GM23338 (cell line): ENCODE data around the gene DYSF. TPM values are rescaled to one million over a fixed set of nuclear protein-coding genes. Genes with fewer than 3 reads are reported as not detected.
"Not testable (repeated sequence)": the region's sequence is repeated elsewhere in the genome, so short reads cannot be mapped to it uniquely, and the experiment has no call there.

Experiments used
- ATAC-seq: fragments of 200-7000 bp; cut with Tn5 transposase; 3 replicates; pipeline ENCODE4 v1.9.1; 2020
- DNase-seq: peaks from one replicate; pipeline ENCODE4 v3.0.0-alpha.2; 2015; ENCODE audit warnings: low spot score
- H2AFZ ChIP-seq: fragments of 200-600 bp; sonication (generic); 2 replicates; pipeline ENCODE4 v1.8.0; 2016; ENCODE audit warnings: antibody characterized with exemption, mild to moderate bottlenecking, moderate library complexity
- H3F3A ChIP-seq: fragments of 200-600 bp; sonication (generic); replicated peaks from 2 replicates; pipeline ENCODE4 v1.8.0; 2017; ENCODE audit warnings: antibody characterized with exemption, mixed run types, low read depth
- H3K27ac ChIP-seq: fragments of 200-600 bp; sonication (generic); 2 replicates; pipeline ENCODE4 v1.6.1; 2016; ENCODE audit warnings: low read depth
- H3K27me3 ChIP-seq: fragments of 200-600 bp; sonication (generic); 2 replicates; pipeline ENCODE4 v1.8.0; 2016; ENCODE audit warnings: mild to moderate bottlenecking, mixed run types, moderate library complexity; ENCODE audit not compliant: insufficient read depth
- H3K36me3 ChIP-seq: fragments of 200-600 bp; sonication (generic); 2 replicates; pipeline ENCODE4 v1.8.0; 2016; ENCODE audit warnings: mild to moderate bottlenecking; ENCODE audit not compliant: insufficient read depth
- H3K4me1 ChIP-seq: fragments of 200-600 bp; sonication (generic); 2 replicates; pipeline ENCODE4 v1.8.0; 2016; ENCODE audit warnings: mild to moderate bottlenecking, moderate library complexity; ENCODE audit not compliant: insufficient read depth
- H3K4me2 ChIP-seq: fragments of 200-600 bp; sonication (generic); 2 replicates; pipeline ENCODE4 v1.7.1; 2017; ENCODE audit warnings: mixed run types
- H3K4me3 ChIP-seq: fragments of 200-600 bp; sonication (generic); 2 replicates; pipeline ENCODE4 v1.6.1; 2016; ENCODE audit warnings: mixed run types
- H3K79me2 ChIP-seq: fragments of 200-600 bp; sonication (generic); replicated peaks from 2 replicates; pipeline ENCODE4 v1.8.0; 2017; ENCODE audit warnings: mild to moderate bottlenecking; ENCODE audit not compliant: insufficient read depth
- H3K9me2 ChIP-seq: fragments of 200-600 bp; sonication (generic); 2 replicates; pipeline ENCODE4 v1.8.0; 2017; ENCODE audit not compliant: insufficient read depth
- H4K20me1 ChIP-seq: fragments of 200-600 bp; sonication (generic); replicated peaks from 2 replicates; pipeline ENCODE4 v1.8.0; 2017; ENCODE audit warnings: mild to moderate bottlenecking; ENCODE audit not compliant: insufficient read depth
- H3K27ac Mint-ChIP-seq: 2 replicates; pipeline ENCODE4 v1.8.0; 2020; ENCODE audit warnings: inconsistent platforms, mild to moderate bottlenecking, moderate library complexity, mixed read lengths
- H3K27me3 Mint-ChIP-seq: 3 replicates; pipeline ENCODE4 v1.8.0; 2022; ENCODE audit warnings: low read depth, mild to moderate bottlenecking, moderate library complexity, mixed read lengths, inconsistent platforms; ENCODE audit not compliant: insufficient read depth, poor library complexity
- H3K36me3 Mint-ChIP-seq: 3 replicates; pipeline ENCODE4 v1.8.0; 2021; ENCODE audit warnings: low read depth, mild to moderate bottlenecking, inconsistent platforms, moderate library complexity, mixed read lengths
- H3K4me1 Mint-ChIP-seq: 3 replicates; pipeline ENCODE4 v1.8.0; 2020; ENCODE audit warnings: mild to moderate bottlenecking, inconsistent platforms, mixed read lengths
- H3K4me3 Mint-ChIP-seq: 3 replicates; pipeline ENCODE4 v1.8.0; 2021; ENCODE audit warnings: moderate library complexity, mild to moderate bottlenecking, inconsistent platforms, mixed read lengths
- H3K9me3 Mint-ChIP-seq: 3 replicates; pipeline ENCODE4 v1.8.0; 2020; ENCODE audit warnings: moderate library complexity, mild to moderate bottlenecking, inconsistent platforms, mixed read lengths
- CREB1 ChIP-seq: fragments of 250-450 bp; sonication (Bioruptor Pico); IDR thresholded peaks from 2 replicates; pipeline ENCODE4 v1.5.0; 2020; ENCODE audit warnings: low read depth, mild to moderate bottlenecking, moderate library complexity
- CTCF ChIP-seq, 2 experiments: fragments of 200-600 bp in 1 of 2; sonication (generic) in 1 of 2; conservative IDR thresholded peaks; 2 replicates each; pipeline versions ENCODE4 v1.5.1 to v1.6.1; 2016 to 2017; ENCODE audit warnings: antibody characterized with exemption in 2 of 2, low read depth in 2 of 2, mild to moderate bottlenecking in 2 of 2, moderate library complexity in 1 of 2
- ETS1 ChIP-seq: IDR thresholded peaks from 2 replicates; pipeline ENCODE4 v1.6.1; 2016; ENCODE audit warnings: antibody characterized with exemption
- EZH2 ChIP-seq: fragments of 200-600 bp; sonication (generic); IDR thresholded peaks from one replicate; pipeline ENCODE4 v1.8.0; 2017; ENCODE audit warnings: antibody characterized with exemption, mild to moderate bottlenecking, low read depth; ENCODE audit not compliant: unreplicated experiment
- EZH2phosphoT487 ChIP-seq: fragments of 200-600 bp; sonication (generic); IDR thresholded peaks from one replicate; pipeline ENCODE4 v1.8.1; 2018; ENCODE audit warnings: antibody characterized with exemption; ENCODE audit not compliant: unreplicated experiment
- JUNB ChIP-seq: IDR thresholded peaks from one replicate; pipeline ENCODE4 v1.6.1; 2016; ENCODE audit warnings: antibody characterized with exemption; ENCODE audit not compliant: unreplicated experiment
- NANOG ChIP-seq: IDR thresholded peaks from 2 replicates; pipeline ENCODE4 v1.6.1; 2016; ENCODE audit warnings: antibody characterized with exemption, borderline replicate concordance
- POLR2AphosphoS5 ChIP-seq: IDR thresholded peaks from 2 replicates; pipeline ENCODE4 v1.6.1; 2016; ENCODE audit warnings: antibody characterized with exemption, low read depth
- REST ChIP-seq: IDR thresholded peaks from one replicate; pipeline ENCODE4 v1.6.1; 2018; ENCODE audit warnings: antibody characterized with exemption; ENCODE audit not compliant: unreplicated experiment
- STAT1 ChIP-seq: IDR thresholded peaks from one replicate; pipeline ENCODE4 v1.6.1; 2016; ENCODE audit warnings: antibody characterized with exemption; ENCODE audit not compliant: unreplicated experiment
- ZNF114 ChIP-seq: fragments of 250-450 bp; sonication (Bioruptor Pico); IDR thresholded peaks from 2 replicates; pipeline ENCODE4 v1.5.0; 2020; ENCODE audit warnings: mild to moderate bottlenecking, moderate library complexity
- ZNF331 ChIP-seq: fragments of 250-450 bp; sonication (Bioruptor Pico); IDR thresholded peaks from 2 replicates; pipeline ENCODE4 v1.5.0; 2020; ENCODE audit warnings: low read depth, mild to moderate bottlenecking, moderate library complexity
- polyA plus RNA-seq: library from polyadenylated mRNA; unstranded; fragments of >200 nt; fragmentation: Nextera tagmentation; extraction: Ambion mirVana; gene quantifications from 2 replicates; pipeline ENCODE4 v1.2.1, GENCODE V29; 2016
- total RNA-seq: library from RNA; depleted of rRNA; stranded (reverse); fragments of >200 nt; shearing (Covaris generic); gene quantifications from 2 replicates; pipeline ENCODE4 v1.2.3, GENCODE V29; 2014

The DYSF gene
- total and polyA plus RNA-seq, 2 experiments from 2014 or later = 7.3 to 21.3 TPM

DNA sequence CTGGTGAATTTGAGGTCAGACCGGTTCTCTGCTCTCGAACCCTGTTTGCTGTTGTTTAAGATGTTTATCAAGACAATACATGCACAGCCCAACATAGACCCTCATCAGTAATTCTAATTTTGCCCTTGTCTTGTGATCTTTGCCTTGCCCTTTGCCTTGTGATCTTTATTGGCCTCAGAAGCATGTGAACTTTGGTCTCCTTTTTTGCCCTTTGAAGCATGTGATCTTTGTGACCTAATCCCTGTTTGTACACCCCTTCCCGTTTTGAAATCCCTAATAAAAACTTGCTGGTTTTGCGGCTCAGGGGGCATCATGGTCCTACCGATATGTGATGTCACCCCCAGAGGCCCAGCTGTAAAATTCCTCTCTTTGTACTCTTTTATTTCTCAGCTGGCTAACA, 8.2 kb upstream of the DYSF start:
- H3K27ac ChIP-seq, H3K79me2 ChIP-seq, H3K4me3 ChIP-seq, H3K4me3 Mint-ChIP-seq, H3K9me3 Mint-ChIP-seq, H3K27ac Mint-ChIP-seq, H3K36me3 ChIP-seq, H3K27me3 ChIP-seq, H3K4me1 ChIP-seq, H3F3A ChIP-seq, H2AFZ ChIP-seq, H3K36me3 Mint-ChIP-seq, ATAC-seq, H3K4me2 ChIP-seq, DNase-seq, H4K20me1 ChIP-seq, H3K9me2 ChIP-seq, H3K27me3 Mint-ChIP-seq: not testable (repeated sequence)
- peaks cover 14% of the 10 kb centered on the region for H3K4me1 Mint-ChIP-seq

DNA sequence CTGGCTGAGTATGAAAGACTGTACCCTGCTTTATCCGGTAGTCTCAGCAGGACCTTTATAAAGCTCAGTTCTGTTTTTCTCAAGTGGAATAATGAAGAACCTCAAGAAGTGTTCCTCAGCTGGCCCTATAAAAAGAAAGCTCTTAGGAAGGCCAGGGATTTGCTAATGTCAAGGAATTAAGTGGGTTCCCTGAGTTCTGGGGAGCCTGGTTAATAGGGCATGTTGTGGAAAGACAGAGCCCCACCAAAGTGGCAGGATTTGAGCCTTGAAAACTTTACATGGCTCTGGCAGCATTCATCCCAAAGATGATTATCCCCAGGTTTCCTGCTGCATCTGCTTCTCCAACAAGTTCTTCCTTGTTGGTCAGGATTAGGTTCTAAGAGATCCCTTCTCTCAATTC, 6.9 kb upstream of the DYSF start:
- no peak overlapping the region for H3K4me3 Mint-ChIP-seq
- TF ChIP-seq STAT1 = no peak
- TF ChIP-seq ZNF114 = no peak
- no peak for TF ChIP-seq NANOG
- no peak for TF ChIP-seq ZNF331 (CRISPR knock-in tag)
- no peak for TF ChIP-seq EZH2
- TF ChIP-seq ETS1 = no peak
- TF ChIP-seq EZH2phosphoT487 = no peak
- TF ChIP-seq REST = no peak
- no peak for TF ChIP-seq CREB1 (CRISPR knock-in tag)
- TF ChIP-seq POLR2AphosphoS5 = no peak
- TF ChIP-seq CTCF (conservative IDR thresholded peaks at IDR 0.05; ENCODE audit: low read depth in 2 of 2) = no peak
- TF ChIP-seq JUNB = no peak

More for the DNA sequence above, 6.9 kb upstream of the DYSF start:
- Mint-ChIP-seq H3K4me1 (peaks cover 19% of the 10 kb centered on the region), H3K27me3 (peaks cover 3% of the 10 kb centered on the region), H3K36me3 (no peaks in the 10 kb centered on the region), H3K9me3 (no peaks in the 10 kb centered on the region), H3K27ac (no peak overlapping the region)
- no peaks in the 10 kb centered on the region for H3K36me3 ChIP-seq
- H3K27me3 ChIP-seq = 0 out of 2 replicates have a peak, but pooled peaks cover 5% of the 10 kb centered on the region
- DNase-seq (no peak), ATAC-seq (no peak)
- no peak overlapping the region for H3K4me2 ChIP-seq
- no peaks in the 10 kb centered on the region; the same call in 1 of the 2 replicates for H4K20me1 ChIP-seq
- no peak overlapping the region for H3K27ac ChIP-seq
- H3K4me1 ChIP-seq = no peaks in the 10 kb centered on the region
- H3K4me3 ChIP-seq = no peak overlapping the region
- no peaks in the 10 kb centered on the region for H3K9me2 ChIP-seq
- H3K79me2 ChIP-seq = no peaks in the 10 kb centered on the region
- no peak overlapping the region for H2AFZ ChIP-seq
- 0 out of 2 replicates have a peak, but pooled peaks cover 3% of the 10 kb centered on the region for H3F3A ChIP-seq
